ENCODE measurements around the gene IFNL3. TPM values are rescaled to one million over a fixed set of nuclear protein-coding genes. Genes with fewer than 3 reads are reported as not detected.
"Not testable (repeated sequence)": the region's sequence is repeated elsewhere in the genome, so short reads cannot be mapped to it uniquely, and the experiment has no call there.

The IFNL3 gene
- total RNA-seq = not detected

DNA sequence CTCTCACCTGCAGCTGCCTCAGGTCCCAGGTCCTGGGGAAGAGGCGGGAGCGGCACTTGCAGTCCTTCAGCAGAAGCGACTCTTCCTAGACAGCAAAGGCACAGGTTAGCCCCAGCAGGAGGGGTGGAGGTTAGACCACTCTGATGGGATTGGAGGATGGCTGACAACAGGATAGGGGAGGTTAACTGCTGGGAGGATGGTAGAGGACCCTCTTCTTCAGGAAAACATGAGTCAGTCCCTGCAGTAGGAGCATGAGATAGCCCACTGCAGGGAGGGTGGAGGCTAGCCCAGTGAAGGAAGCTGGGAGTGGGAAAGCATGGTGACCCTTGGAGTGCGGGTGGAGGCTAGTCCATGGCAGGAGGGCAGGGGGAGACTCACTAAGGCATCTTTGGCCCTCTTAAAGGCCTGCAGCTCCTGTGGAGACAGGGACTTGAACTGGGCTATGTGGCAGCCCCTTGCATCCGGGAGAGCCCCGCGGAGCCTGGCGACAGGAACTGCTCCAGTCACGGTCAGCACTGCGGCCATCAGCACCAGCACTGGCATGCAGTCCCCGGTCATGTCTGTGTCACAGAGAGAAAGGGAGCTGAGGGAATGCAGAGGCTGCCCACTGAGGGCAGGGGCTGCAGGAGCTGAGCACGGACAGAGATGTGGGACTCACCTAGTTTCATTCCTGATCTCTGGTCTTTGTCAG is at the start of gene IFNL3:
Gene IFNL3 (minus strand): TSS at position 597 of the 691 bp plus-strand sequence. CDS start 39 bp downstream, at position 558.
- TF ChIP-seq, protein P1, sequence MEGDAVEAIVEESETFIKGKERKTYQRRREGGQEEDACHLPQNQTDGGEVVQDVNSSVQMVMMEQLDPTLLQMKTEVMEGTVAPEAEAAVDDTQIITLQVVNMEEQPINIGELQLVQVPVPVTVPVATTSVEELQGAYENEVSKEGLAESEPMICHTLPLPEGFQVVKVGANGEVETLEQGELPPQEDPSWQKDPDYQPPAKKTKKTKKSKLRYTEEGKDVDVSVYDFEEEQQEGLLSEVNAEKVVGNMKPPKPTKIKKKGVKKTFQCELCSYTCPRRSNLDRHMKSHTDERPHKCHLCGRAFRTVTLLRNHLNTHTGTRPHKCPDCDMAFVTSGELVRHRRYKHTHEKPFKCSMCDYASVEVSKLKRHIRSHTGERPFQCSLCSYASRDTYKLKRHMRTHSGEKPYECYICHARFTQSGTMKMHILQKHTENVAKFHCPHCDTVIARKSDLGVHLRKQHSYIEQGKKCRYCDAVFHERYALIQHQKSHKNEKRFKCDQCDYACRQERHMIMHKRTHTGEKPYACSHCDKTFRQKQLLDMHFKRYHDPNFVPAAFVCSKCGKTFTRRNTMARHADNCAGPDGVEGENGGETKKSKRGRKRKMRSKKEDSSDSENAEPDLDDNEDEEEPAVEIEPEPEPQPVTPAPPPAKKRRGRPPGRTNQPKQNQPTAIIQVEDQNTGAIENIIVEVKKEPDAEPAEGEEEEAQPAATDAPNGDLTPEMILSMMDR (IDR thresholded peaks at IDR 0.05; ENCODE audit: low read depth) = not testable (repeated sequence)

DNA sequence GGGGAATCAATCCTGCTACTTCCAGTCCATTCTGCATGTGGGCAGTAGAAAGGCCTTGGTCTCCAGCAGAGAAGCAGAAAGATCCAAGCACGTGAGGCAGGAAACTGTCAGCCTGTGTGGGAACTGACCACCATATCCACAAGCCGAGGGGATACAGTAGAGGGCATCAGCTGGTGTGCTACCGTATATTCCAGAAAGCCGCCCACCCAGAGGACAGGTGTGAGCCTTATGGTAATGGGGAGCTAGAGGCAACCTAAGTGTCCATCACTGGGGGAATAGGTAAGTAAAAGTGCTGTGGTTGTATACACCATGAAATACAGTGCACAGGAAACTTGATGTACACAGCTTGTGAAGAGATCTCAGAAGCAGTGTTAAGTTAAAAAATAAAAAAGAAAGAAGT is 48.6 kb upstream of the IFNL3 start:
- TF ChIP-seq, protein P1 (IDR thresholded peaks at IDR 0.05; ENCODE audit: low read depth) = no peak

DNA sequence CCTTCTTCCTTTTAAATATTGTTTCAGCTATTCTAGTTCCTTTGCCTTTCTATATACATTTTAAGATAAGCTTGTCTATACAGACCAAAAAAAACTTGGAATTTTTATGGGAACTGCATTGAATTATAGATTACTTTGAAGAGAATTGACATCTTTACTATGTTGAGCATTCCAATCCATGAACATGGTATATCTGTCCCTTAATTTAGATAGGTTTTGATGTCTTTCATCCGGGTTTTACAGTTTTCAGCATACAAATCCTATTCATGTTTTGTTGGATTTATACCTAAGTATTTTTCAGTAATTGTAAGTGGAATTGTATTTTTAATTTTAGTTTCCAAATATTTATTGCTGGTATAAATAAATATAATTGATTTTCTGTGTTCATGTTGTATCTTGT is 39.2 kb upstream of the IFNL3 start:
- TF ChIP-seq, protein P1 (IDR thresholded peaks at IDR 0.05; ENCODE audit: low read depth) = no peak

DNA sequence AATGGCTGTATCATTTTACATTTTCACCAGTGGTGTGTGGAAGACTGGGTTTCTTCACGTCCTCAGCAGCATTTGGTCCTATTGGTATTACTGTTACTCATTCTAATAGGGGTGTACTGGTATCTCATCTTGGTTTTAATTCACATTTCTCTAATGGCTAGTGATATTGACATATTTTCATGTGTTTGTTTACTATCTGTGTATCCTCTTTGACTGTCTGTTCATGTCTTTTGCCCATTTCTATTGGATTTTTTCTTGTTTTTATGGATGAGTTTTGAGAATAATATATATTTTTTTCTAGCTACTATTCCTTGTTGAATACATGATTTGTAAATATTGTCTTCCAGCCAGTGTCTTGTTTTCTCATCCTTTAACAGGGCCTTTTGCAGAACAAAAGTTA is 37.2 kb upstream of the IFNL3 start:
- TF ChIP-seq, protein P1 (IDR thresholded peaks at IDR 0.05; ENCODE audit: low read depth) = no peak

DNA sequence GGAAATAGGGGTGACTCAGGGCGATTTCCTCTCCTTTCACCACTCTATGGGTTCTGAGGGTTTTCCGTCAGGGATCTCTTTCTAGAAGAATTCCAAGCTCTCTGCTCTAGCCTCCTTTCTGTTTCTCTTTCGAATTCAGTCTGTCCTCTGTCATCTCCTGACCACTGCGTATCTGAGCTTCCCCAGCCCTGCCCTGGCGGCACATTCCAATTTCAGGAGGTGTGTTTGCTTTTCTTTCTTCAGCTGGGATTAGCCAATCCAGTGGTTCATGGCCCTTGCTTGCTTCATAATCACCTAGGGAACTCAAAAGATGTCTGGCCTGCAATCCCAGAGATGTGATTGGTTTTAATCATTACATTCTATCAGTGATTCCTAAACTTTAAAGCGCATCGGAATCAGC is 32.8 kb upstream of the IFNL3 start:
- TF ChIP-seq, protein P1 (IDR thresholded peaks at IDR 0.05; ENCODE audit: low read depth) = no peak

DNA sequence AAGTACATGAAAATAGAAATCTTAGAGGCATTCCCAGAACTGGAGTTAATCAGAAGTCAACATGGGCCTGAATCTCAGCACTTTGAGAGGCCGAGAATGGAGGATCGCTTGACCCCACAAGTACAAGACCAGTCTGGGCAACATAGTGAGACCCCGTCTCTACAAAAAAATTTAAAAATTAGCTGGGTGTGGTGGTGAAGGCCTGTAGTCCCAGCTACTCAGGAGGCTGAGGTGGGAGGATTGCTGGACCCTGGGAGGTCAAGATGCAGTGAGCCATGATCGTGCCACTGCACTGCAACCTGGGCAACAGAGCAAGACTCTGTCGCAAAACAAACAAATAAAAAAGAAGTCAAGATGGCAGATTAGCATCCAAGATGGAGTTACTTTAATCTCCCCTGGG is 31.9 kb upstream of the IFNL3 start:
- TF ChIP-seq, protein P1 (IDR thresholded peaks at IDR 0.05; ENCODE audit: low read depth) = no peak

DNA sequence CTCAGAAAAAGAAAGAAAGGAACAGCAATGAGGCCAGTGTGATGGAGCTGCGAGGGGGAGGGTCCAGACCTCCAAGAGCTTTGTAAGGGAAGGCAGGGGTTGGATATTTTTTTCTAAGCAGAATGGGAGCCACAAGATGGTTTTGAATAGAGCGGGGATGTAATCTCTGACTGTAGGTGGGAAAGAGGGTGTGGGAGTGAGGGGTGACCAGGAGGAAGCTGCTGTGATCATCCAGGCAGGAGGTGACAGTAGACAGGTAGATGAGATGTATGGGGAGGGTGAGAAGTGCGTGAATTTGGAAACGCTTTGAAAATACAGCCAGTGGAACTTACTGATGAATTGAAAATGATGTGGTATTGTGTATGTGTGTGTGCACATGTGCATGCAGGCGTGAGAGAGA is 30.8 kb upstream of the IFNL3 start:
- TF ChIP-seq, protein P1 (IDR thresholded peaks at IDR 0.05; ENCODE audit: low read depth) = no peak

Measured in subcutaneous adipose tissue (tissue), 4 donors.